Iris pigment epithelial cell (primary cell): ENCODE results near the gene CDADC1.

Experiments
- DNase-seq: peaks from one replicate; pipeline ENCODE4 v3.0.0-alpha.2; 2011; ENCODE audit warnings: low read depth

CDADC1 gene

DNA sequence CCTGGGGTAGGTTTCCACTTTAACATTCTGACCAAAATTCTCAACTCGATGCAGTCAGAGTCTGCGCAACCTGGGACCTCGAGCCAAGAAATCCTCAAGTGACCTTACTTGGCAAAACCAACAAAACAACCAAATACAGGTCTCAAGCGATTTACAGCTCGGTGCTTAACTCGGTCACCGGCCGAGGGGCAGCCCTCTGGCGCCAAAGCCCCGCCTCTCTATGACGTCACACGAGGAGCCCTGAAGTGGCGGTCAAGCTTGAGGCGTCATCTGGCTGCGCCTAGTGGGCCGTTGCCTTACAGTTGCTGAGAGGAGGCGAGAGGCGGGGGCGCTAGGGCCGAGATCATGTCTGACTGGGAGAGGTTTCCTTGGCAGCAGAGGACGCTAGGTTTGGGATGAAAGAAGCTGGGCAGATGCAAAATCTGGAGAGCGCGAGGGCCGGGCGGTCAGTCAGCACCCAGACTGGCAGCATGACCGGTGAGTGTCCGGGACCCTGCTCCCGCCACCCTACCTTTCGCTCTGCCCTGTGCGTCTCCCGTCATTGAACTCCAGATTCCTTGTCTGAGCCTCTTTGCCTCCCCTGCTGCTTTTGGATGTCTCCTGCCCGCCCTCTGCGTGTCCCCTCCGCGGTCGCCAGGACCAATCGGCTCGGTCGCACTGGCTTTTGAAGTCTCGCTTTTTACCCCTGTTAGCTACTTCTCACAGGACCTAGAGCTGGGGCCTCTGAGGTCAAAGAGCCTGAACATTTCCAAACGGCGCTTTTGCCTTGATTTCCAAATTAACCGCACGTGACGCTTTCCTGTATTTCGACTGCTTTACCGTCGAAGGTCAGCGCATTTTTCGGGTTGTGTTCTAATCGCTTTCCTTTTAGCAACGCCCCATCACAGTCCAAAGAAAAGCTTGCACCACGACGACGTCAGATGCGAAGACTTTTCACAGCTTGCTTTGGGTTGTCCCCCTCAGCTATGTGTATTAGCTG lies at the start of gene CDADC1:
Gene CDADC1 (plus strand): TSS at position 283 of the 979 bp plus-strand sequence. CDS start 113 bp downstream, at position 396.
- DNase-seq, result peak; percentile 97

GRCh38 chr13:49206641-49207040 lies 41.1 kb upstream of the CDADC1 start:
- no peak for DNase-seq

GRCh38 chr13:49208619-49209018 lies 39.1 kb upstream of the CDADC1 start:
- DNase-seq, result no peak

DNA sequence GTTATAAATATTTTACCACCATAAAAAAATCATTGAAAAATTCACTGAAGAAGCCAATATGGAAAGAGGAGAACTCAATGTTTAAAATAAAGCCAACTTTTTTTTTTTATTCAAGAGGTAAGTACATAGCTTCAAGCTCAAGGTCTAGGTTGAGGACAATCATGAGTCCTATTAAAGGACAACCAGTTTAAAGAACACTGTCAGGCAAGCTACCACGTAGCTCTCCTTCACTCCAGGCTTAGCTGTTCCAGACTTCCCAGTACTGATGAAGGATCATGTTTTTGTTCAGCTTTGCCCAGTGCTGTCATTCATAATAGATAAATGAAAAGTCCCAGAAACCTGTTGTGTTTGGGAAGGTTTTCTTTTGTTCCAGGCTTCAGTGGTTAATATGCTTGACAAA lies 37.6 kb upstream of the CDADC1 start:
- no peak for DNase-seq

GRCh38 chr13:49210669-49211068 lies 37.1 kb upstream of the CDADC1 start:
- no peak for DNase-seq

DNA sequence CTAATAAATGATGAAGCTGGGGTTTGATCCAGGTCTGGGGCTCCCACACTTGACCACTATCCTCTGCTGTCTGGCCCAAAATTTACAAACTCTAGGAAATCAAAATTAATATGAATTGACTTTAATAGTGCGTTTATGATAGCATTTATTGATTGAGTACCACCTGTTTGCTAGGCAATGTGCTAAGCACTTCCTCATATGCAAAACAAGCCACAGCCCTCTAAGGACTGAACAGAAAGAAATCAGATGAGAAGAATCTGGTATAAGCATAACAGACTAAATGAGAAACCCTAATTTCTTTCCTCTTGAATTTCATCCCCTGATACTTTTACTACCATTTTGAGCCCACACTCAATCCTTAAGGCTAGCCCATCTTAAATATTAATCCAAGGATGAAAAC lies 34.2 kb upstream of the CDADC1 start:
- DNase-seq, result no peak

DNA sequence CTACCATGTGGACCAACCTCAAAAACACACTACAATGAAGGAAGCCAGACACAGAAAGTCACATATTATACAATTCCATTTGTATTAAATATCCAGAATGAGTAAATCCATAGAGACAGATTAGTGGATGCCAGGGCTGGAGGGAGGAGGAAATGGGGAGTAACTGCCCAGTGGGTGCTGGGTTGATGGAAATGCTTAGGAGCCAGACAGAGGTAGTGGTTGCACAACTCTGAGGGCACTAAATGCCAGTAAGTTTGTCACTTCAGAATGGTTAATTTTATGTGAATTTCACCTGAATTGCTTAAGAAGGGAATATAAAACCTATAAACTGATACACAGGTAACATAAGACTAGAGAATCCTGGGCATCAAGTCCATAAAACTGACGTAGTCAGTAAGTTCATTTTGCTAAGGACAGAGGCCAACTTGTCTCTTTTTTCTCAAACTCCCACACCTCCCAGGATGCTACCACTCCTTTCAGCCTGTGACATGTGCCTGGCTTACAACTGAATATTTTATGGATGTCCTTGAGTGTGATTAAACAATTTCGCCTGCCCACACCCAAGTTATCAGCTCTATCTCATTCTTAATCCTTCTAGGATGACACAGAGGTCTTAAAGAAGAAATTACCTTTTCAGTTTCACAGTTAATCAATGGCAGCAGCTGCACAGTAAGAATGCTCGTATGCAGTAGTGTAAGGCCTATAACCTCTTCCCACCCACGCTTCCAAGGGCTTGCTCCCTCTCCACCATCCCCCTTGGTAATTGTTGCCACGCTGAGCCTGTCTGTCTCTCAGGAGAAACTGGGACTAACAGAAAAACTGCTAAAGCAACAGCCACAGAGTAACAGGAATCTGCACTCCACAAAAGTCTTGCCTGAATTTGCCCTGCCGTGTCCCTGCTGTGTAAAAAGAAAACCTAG lies 33.5 kb upstream of the CDADC1 start:
- DNase-seq, result no peak

GRCh38 chr13:49214917-49215376 lies 32.8 kb upstream of the CDADC1 start:
- peak; percentile 23 for DNase-seq

DNA sequence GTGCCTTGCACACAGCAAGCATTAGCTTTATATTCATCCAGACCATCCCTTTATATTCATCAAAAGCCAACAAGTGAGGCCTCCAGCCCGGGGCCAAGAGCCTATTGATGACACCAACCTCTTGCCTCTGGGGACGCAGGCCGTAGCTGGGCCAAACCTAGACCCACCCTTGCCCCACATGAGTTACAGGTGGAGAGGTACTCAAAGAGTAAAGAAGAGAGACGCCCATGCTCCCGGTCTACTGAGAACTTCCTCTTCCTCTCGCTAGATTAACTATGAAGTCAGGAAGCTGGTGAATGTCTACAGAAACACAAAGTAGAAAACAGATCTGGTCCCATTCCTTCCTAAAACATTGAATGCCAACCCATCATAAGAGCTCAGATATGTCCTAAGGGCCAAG lies 31.4 kb upstream of the CDADC1 start:
- DNase-seq, result no peak

GRCh38 chr13:49217962-49218492 lies 29.7 kb upstream of the CDADC1 start:
- no peak for DNase-seq

- DNase-seq, result peak; percentile 40
Observed at GRCh38 chr13:49218493-49219051, 29.2 kb upstream of the CDADC1 start.

GRCh38 chr13:49219647-49220035 lies 28.1 kb upstream of the CDADC1 start:
- DNase-seq, result no peak

DNA sequence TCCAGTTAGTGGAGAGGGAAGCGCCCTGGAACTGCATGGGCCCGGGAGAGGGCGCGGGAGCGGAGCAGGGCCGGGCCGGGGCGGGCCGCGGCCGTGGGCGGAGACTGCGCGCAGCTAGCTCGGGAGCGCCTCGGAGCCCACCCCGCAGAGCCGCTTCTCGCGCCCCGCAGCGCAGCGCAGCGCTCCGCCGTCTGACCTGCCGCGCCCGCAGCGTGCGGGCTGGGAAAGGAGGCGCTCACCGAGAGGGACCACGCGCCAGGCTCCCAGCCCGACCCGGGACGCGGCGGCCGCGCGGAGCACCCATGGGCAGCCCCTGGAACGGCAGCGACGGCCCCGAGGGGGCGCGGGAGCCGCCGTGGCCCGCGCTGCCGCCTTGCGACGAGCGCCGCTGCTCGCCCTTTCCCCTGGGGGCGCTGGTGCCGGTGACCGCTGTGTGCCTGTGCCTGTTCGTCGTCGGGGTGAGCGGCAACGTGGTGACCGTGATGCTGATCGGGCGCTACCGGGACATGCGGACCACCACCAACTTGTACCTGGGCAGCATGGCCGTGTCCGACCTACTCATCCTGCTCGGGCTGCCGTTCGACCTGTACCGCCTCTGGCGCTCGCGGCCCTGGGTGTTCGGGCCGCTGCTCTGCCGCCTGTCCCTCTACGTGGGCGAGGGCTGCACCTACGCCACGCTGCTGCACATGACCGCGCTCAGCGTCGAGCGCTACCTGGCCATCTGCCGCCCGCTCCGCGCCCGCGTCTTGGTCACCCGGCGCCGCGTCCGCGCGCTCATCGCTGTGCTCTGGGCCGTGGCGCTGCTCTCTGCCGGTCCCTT lies 27.5 kb upstream of the CDADC1 start, which contains the start of gene MLNR:
Gene MLNR (plus strand): TSS at position 303 of the 820 bp plus-strand sequence. CDS start 0 bp downstream, at position 303.
- DNase-seq, result peak; percentile 22

DNA sequence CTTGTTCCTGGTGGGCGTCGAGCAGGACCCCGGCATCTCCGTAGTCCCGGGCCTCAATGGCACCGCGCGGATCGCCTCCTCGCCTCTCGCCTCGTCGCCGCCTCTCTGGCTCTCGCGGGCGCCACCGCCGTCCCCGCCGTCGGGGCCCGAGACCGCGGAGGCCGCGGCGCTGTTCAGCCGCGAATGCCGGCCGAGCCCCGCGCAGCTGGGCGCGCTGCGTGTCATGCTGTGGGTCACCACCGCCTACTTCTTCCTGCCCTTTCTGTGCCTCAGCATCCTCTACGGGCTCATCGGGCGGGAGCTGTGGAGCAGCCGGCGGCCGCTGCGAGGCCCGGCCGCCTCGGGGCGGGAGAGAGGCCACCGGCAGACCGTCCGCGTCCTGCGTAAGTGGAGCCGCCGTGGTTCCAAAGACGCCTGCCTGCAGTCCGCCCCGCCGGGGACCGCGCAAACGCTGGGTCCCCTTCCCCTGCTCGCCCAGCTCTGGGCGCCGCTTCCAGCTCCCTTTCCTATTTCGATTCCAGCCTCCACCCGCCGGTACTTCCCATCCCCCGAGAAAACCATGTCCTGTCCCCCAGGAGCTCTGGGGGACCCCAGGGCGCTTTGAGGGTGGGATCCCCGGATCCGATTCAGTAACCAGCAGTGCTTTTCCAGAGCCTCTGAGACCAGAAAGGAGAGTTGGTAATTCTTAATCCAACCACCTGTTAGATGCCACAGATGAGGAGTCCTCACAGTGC lies 26.7 kb upstream of the CDADC1 start:
- peak; percentile 11 for DNase-seq

DNA sequence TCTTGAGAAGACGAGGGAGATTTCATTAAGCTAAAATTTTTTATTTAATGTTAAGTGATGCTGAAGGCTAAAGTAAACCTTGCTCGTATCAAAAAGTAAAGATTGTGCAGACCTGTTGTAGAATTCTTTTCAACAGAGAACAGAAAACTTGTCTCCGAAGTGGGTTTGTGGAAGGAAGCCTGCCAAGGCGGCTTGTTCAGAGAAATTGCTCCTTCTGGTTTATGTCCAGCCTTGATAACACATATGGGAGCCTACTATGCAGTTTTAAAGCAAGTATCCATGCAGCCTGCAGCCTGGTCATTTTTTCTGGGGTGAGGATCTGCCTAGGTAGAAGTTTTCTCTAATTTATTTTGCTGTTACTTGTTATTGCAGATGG lies 26.1 kb upstream of the CDADC1 start:
- no peak for DNase-seq

DNA sequence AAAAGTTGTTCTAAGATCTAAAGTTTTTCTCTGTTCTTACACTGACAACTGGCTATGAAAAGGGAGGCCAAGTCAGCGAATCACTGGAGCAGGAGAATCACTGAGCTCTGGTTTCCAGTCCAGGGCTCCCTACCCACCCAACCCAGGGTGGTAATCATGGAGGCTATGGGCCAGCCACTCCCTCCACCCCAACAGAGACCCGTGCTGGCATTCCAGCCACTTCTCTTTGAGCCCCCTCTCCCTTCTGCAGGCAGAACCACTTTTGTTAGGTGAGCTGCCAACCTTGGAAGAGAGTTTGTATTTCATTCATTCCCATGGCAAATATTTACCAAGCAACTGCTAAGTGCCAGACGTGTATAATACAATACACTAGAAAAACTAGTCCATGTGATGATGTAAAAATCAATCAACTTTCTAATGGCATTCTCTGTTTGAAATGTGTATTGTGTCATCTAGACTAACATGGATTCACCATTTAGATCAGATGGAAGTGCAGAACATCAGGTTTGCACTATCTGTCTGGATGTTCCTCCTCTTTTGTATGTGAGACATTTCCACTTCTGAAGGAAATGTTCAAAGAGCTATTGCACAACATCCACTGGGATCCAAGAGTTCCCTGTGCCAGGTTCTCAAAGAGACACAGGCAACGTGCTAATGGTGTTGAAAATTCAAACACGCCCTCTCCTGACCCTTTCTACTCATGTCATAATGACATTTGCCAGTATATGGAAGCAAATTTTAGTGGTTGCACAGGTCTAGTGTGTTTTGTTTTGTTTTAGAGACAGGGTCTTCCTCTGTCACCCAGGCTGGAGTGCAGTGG lies 22.3 kb upstream of the CDADC1 start:
- DNase-seq, result peak; percentile 22

DNA sequence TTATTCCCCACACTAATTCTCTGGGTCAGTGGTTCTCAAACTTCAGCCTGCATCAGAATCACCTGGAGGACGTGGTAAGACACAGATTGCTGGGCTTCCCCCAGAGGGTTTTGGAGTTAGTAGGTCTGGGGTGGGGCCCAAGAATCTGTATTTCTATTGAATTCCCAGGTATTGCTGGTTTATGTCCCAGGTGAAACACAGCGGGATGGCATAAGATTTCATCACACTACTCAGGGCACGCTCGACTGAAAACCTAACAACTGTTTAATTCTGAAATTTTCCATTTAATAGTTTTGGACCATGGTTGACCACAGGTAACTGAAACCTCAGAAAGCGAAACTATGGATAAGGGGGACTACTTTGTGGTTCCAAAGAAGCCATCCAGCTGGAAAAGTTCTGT lies 21.1 kb upstream of the CDADC1 start:
- no peak for DNase-seq

- DNase-seq, result no peak
Observed at GRCh38 chr13:49234741-49235140, 13.0 kb upstream of the CDADC1 start.

DNA sequence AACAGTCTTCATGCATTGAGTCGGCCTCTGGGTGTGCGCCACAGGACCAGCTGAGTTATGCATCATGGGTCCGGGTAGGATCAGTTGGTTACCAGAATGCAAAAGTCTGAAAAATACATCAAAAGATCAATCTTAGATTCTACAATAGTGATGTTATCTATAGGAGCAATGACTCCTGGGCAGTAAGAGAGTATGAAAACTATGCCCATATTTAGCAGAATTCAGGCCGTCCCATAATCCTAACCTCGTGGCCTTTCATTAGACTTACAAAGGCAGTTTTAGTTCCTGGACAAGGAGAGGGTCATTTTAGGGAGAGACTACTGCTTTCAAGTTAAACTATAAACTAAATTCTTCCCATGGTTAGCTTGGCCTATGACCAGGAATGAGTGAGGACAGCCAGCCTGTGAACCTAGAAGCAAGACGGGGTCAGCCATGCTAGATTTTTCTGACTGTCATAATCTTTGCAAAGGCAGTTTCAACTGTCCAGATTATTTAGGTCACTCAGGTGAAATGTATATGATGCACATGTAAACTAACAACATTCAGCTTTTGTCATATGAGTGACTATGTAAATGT lies 11.8 kb upstream of the CDADC1 start:
- no peak for DNase-seq
